PC-3 (cell line): ENCODE results near the gene ACOXL. TPM values are rescaled to one million over a fixed set of nuclear protein-coding genes. Genes with fewer than 3 reads are reported as not detected.

Experiments
- ATAC-seq: fragments of 200-7000 bp; cut with Tn5 transposase; 2 replicates; pipeline ENCODE4 v1.9.1; 2020; ENCODE audit warnings: mild to moderate bottlenecking, moderate library complexity
- BruUV-seq: library from RNA; stranded (reverse); fragments of 400-500 nt; replicated peaks from 2 replicates; lab custom pipeline; 2021; lab: Mats Ljungman, UMichigan
- CTCF ChIA-PET: fragments of 300-600 bp; sonication (Branson Sonifier 250); formaldehyde crosslinking; loops from one replicate; lab custom pipeline; 2022; ENCODE audit warnings: antibody characterized with exemption; lab: Charles Lee
- POLR2A ChIA-PET: fragments of 300-600 bp; sonication (Branson Sonifier 250); formaldehyde crosslinking; loops from one replicate; lab custom pipeline; 2022; ENCODE audit warnings: antibody characterized with exemption; ENCODE audit not compliant: unreplicated experiment; lab: Charles Lee
- DNase-seq: peaks from one replicate; pipeline ENCODE4 v3.0.0-alpha.2; 2015
- H2AFZ ChIP-seq: fragments of 300-600 bp; sonication (generic); 2 replicates; pipeline ENCODE4 v1.6.0; 2016; ENCODE audit warnings: antibody characterized with exemption, low read length
- H3F3A ChIP-seq: fragments of 300-600 bp; sonication (generic); one replicate; pipeline ENCODE4 v1.6.0; 2017; ENCODE audit warnings: antibody characterized with exemption, low read length, control low read depth, mild to moderate bottlenecking; ENCODE audit not compliant: unreplicated experiment
- H3K27ac ChIP-seq: fragments of 300-600 bp; sonication (generic); 2 replicates; pipeline ENCODE4 v1.5.1; 2016; ENCODE audit warnings: mild to moderate bottlenecking, low read length
- H3K27me3 ChIP-seq: fragments of 300-600 bp; sonication (generic); 2 replicates; pipeline ENCODE4 v1.6.1; 2016; ENCODE audit warnings: low read length, mixed read lengths
- H3K36me3 ChIP-seq: fragments of 300-600 bp; sonication (generic); 2 replicates; pipeline ENCODE4 v1.6.1; 2016; ENCODE audit warnings: low read depth, mixed run types, low read length, mixed read lengths
- H3K4me1 ChIP-seq: fragments of 300-600 bp; sonication (generic); 2 replicates; pipeline ENCODE4 v1.5.1; 2016; ENCODE audit warnings: low read length; ENCODE audit not compliant: insufficient read depth
- H3K4me2 ChIP-seq: fragments of 300-600 bp; sonication (generic); 2 replicates; pipeline ENCODE4 v1.6.0; 2016; ENCODE audit warnings: low read length
- H3K4me3 ChIP-seq: fragments of 300-600 bp; sonication (generic); 2 replicates; pipeline ENCODE4 v1.5.1; 2016; ENCODE audit warnings: mild to moderate bottlenecking, low read length, mixed read lengths
- H3K79me2 ChIP-seq: fragments of 300-600 bp; sonication (generic); 2 replicates; pipeline ENCODE4 v1.6.1; 2017; ENCODE audit warnings: low read length, mixed read lengths
- H3K9ac ChIP-seq: fragments of 300-600 bp; sonication (generic); 2 replicates; pipeline ENCODE4 v1.6.0; 2016; ENCODE audit warnings: mild to moderate bottlenecking, low read length
- H3K9me2 ChIP-seq: fragments of 300-600 bp; sonication (generic); replicated peaks from 2 replicates; pipeline ENCODE4 v1.6.1; 2016; ENCODE audit warnings: mixed run types, low read length, mixed read lengths
- H3K9me3 ChIP-seq: fragments of 300-600 bp; sonication (generic); 2 replicates; pipeline ENCODE4 v1.6.1; 2016; ENCODE audit warnings: low read length, mixed read lengths
- H4K20me1 ChIP-seq: fragments of 300-600 bp; sonication (generic); 2 replicates; pipeline ENCODE4 v1.6.1; 2016; ENCODE audit warnings: low read length, mixed read lengths
- EZH2 ChIP-seq: fragments of 300-600 bp; sonication (generic); IDR thresholded peaks from one replicate; pipeline ENCODE4 v1.6.1; 2017; ENCODE audit warnings: antibody characterized with exemption, mild to moderate bottlenecking, low read length; ENCODE audit not compliant: unreplicated experiment
- EZH2phosphoT487 ChIP-seq: fragments of 300-600 bp; sonication (generic); IDR thresholded peaks from 2 replicates; pipeline ENCODE4 v1.6.1; 2018; ENCODE audit warnings: mild to moderate bottlenecking, antibody characterized with exemption, low read length, borderline replicate concordance
- intact Hi-C: fragments of 100-400 bp; cut with micrococcal nuclease; formaldehyde crosslinking; loops from 2 replicates; pipeline ENCODE4 v1.9.0; 2023
- total RNA-seq: library from RNA; depleted of rRNA; stranded (reverse); fragments of >200 nt; gene quantifications from 2 replicates; pipeline ENCODE4 v1.2.3, GENCODE V29; 2014
- TF ChIP-seq, protein P1 (sequence below): fragments of 300-600 bp; sonication (generic); conservative IDR thresholded peaks from 2 replicates; pipeline ENCODE4 v1.5.1; 2017; ENCODE audit warnings: antibody characterized with exemption, low read depth, mild to moderate bottlenecking, low read length

The ACOXL gene
- total RNA-seq, 1 experiment from 2014 or later = 16.3 TPM

DNA sequence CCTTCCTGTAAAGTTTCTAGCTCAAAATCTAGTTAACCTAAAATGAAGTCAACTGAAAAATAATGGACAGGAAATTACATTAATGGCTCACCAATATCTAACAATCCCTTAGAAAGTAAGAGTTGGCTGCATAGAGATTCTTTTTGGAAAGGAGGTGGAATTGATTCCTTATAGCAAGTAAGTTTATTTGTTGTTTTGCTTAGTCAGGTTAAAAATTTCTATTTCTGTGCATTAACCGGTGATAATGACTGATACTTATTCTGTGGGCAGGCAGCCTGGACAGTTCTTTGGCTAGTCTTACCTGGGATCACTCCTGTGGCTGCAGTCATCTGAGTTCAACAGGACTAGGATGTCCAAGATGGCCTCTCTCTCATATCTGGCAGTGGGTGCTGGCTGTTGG is 381.5 kb downstream of the ACOXL start:
- Histone ChIP-seq H3K4me2 (no peak overlapping the region), H3K9me2 (no peaks in the 10 kb centered on the region), H3K4me1 (peaks cover 16% of the 10 kb centered on the region), H3K9me3 (no peaks in the 10 kb centered on the region), H3K36me3 (no peaks in the 10 kb centered on the region), H3K27me3 (no peaks in the 10 kb centered on the region), H3F3A (no peaks in the 10 kb centered on the region), H4K20me1 (no peaks in the 10 kb centered on the region), H2AFZ (no peak overlapping the region), H3K4me3 (no peak overlapping the region), H3K79me2 (no peaks in the 10 kb centered on the region), H3K9ac (no peak overlapping the region), H3K27ac (no peak overlapping the region)
- BruUV-seq = no TSS peak
- TF ChIP-seq, protein P1, sequence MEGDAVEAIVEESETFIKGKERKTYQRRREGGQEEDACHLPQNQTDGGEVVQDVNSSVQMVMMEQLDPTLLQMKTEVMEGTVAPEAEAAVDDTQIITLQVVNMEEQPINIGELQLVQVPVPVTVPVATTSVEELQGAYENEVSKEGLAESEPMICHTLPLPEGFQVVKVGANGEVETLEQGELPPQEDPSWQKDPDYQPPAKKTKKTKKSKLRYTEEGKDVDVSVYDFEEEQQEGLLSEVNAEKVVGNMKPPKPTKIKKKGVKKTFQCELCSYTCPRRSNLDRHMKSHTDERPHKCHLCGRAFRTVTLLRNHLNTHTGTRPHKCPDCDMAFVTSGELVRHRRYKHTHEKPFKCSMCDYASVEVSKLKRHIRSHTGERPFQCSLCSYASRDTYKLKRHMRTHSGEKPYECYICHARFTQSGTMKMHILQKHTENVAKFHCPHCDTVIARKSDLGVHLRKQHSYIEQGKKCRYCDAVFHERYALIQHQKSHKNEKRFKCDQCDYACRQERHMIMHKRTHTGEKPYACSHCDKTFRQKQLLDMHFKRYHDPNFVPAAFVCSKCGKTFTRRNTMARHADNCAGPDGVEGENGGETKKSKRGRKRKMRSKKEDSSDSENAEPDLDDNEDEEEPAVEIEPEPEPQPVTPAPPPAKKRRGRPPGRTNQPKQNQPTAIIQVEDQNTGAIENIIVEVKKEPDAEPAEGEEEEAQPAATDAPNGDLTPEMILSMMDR = no peak
- TF ChIP-seq EZH2 (no peak), EZH2phosphoT487 (no peak)
- no peak for ATAC-seq
- no peak for DNase-seq
- ChIA-PET POLR2A (no interaction called here), CTCF (no interaction called here)
- intact Hi-C loops = no loop called here

DNA sequence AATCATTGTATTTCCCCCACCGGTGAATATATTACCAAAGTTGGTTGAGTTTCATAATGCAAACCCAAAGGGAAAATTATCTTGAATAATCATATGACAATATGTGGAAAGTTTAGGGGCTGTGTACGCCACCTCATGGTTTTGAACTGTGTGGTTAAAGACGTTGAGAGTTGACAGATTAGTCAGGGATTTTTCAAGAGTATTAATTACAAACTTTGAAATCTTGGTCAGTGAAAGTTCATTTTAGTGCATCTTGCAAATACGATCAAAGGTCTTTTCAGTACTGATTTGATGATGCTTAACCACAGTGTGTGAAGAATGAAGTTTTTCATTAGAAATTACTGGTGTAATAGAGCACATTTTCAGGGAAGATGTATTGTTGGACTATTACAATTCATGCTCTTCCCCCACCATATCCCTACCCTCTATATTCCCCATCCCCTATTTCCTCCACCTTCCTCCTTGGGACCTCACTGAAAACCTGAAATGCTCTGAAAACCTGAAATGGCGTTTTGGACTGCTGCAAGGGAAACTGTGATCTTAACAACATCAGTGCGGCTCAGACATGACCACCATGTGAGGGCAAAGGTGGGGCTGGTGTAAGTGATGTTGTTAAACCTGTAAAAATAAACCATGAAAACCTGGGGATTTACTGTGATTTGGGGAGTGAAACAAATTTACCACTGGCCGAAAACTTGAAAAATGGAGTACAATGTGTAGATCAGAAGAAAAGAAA is 383.8 kb downstream of the ACOXL start:
- ChIA-PET CTCF (no interaction called here), POLR2A (no interaction called here)
- H3F3A ChIP-seq = no peaks in the 10 kb centered on the region
- H3K27me3 ChIP-seq = no peaks in the 10 kb centered on the region
- no peaks in the 10 kb centered on the region for H3K9me2 ChIP-seq
- no peak overlapping the region for H3K9ac ChIP-seq
- no peak overlapping the region for H2AFZ ChIP-seq
- H3K36me3 ChIP-seq = no peaks in the 10 kb centered on the region
- peaks cover 10% of the 10 kb centered on the region for H3K4me1 ChIP-seq
- BruUV-seq = no TSS peak
- 0 out of 2 replicates have a peak, but pooled peaks cover 3% of the 10 kb centered on the region for H4K20me1 ChIP-seq
- TF ChIP-seq, protein P1 = peak; percentile 20; the same call in 1 of the 2 replicates
- TF ChIP-seq EZH2 (no peak), EZH2phosphoT487 (no peak)
- H3K27ac ChIP-seq = no peak overlapping the region
- peak overlapping the region; percentile 79; the same call in 1 of the 2 replicates for H3K4me2 ChIP-seq
- no peaks in the 10 kb centered on the region for H3K9me3 ChIP-seq
- intact Hi-C loops = no loop called here
- no peak for ATAC-seq
- DNase-seq = peak; percentile 17
- no peak overlapping the region for H3K4me3 ChIP-seq
- peaks cover 4% of the 10 kb centered on the region for H3K79me2 ChIP-seq
